OCI-LY1 (cell line): Measurements from ENCODE around the gene CNIH2.

Source experiments
- H2AFZ ChIP-seq: fragments of 200-600 bp; sonication (generic), shearing (Covaris generic); 2 replicates; pipeline ENCODE4 v1.6.0; 2014; ENCODE audit warnings: antibody characterized with exemption, mild to moderate bottlenecking, low read length
- H3F3A ChIP-seq: fragments of 200-600 bp; sonication (generic), shearing (Covaris generic); 2 replicates; pipeline ENCODE4 v1.6.0; 2014; ENCODE audit warnings: mild to moderate bottlenecking, antibody characterized with exemption, low read length, moderate library complexity; ENCODE audit not compliant: insufficient read depth
- H3K27ac ChIP-seq: fragments of 200-600 bp; sonication (generic); 2 replicates; pipeline ENCODE4 v1.5.1; 2014; ENCODE audit warnings: low read length, mixed run types, mild to moderate bottlenecking, low read depth; ENCODE audit not compliant: poor library complexity, severe bottlenecking
- H3K27me3 ChIP-seq: fragments of 200-600 bp; sonication (generic); 2 replicates; pipeline ENCODE4 v1.6.0; 2014; ENCODE audit warnings: antibody characterized with exemption, mild to moderate bottlenecking, low read length, moderate library complexity; ENCODE audit not compliant: insufficient read depth
- H3K36me3 ChIP-seq: fragments of 200-600 bp; sonication (generic); 2 replicates; pipeline ENCODE4 v1.6.1; 2014; ENCODE audit warnings: mild to moderate bottlenecking, antibody characterized with exemption, low read length, moderate library complexity, mixed read lengths; ENCODE audit not compliant: insufficient read depth
- H3K4me1 ChIP-seq: fragments of 200-600 bp; sonication (generic); 2 replicates; pipeline ENCODE4 v1.5.1; 2014; ENCODE audit warnings: mild to moderate bottlenecking, low read length, moderate library complexity; ENCODE audit not compliant: insufficient read depth, severe bottlenecking
- H3K4me2 ChIP-seq: fragments of 200-600 bp; sonication (generic), shearing (Covaris generic); 2 replicates; pipeline ENCODE4 v1.6.1; 2014; ENCODE audit warnings: low read length
- H3K4me3 ChIP-seq: fragments of 200-600 bp; sonication (generic); 2 replicates; pipeline ENCODE4 v1.5.1; 2014; ENCODE audit warnings: low read length, low read depth, mild to moderate bottlenecking, mixed read lengths; ENCODE audit not compliant: poor library complexity, severe bottlenecking
- H3K79me2 ChIP-seq: fragments of 200-600 bp; shearing (Covaris generic); 2 replicates; pipeline ENCODE4 v1.6.1; 2016; ENCODE audit warnings: mixed run types, low read length, mixed read lengths; ENCODE audit not compliant: insufficient read depth
- H3K9ac ChIP-seq: fragments of 200-600 bp; sonication (generic), shearing (Covaris generic); 2 replicates; pipeline ENCODE4 v1.6.1; 2014; ENCODE audit warnings: mild to moderate bottlenecking, low read length, mixed read lengths
- H3K9me2 ChIP-seq: fragments of 200-600 bp; sonication (generic), shearing (Covaris generic); 2 replicates; pipeline ENCODE4 v1.6.1; 2014; ENCODE audit warnings: low read depth, mild to moderate bottlenecking, low read length, mixed read lengths
- H3K9me3 ChIP-seq: fragments of 200-600 bp; shearing (Covaris generic); 2 replicates; pipeline ENCODE4 v1.6.1; 2014; ENCODE audit warnings: low read length, mixed read lengths
- H4K20me1 ChIP-seq: fragments of 200-600 bp; sonication (generic), shearing (Covaris generic); 2 replicates; pipeline ENCODE4 v1.6.0; 2016; ENCODE audit warnings: mild to moderate bottlenecking, low read length; ENCODE audit not compliant: insufficient read depth
- EZH2 ChIP-seq: fragments of 200-600 bp; sonication (generic), shearing (Covaris generic); IDR thresholded peaks from 2 replicates; pipeline ENCODE4 v1.8.0; 2017; ENCODE audit warnings: borderline replicate concordance, mixed run types, mild to moderate bottlenecking, antibody characterized with exemption, low read length, moderate library complexity, mixed read lengths
- TF ChIP-seq, protein P1 (sequence below): fragments of 200-600 bp; sonication (generic), shearing (Covaris generic); IDR thresholded peaks from 2 replicates; pipeline ENCODE4 v1.5.1; 2017; ENCODE audit warnings: mild to moderate bottlenecking, antibody characterized with exemption, low read length, moderate library complexity, mixed read lengths

Gene CNIH2

DNA sequence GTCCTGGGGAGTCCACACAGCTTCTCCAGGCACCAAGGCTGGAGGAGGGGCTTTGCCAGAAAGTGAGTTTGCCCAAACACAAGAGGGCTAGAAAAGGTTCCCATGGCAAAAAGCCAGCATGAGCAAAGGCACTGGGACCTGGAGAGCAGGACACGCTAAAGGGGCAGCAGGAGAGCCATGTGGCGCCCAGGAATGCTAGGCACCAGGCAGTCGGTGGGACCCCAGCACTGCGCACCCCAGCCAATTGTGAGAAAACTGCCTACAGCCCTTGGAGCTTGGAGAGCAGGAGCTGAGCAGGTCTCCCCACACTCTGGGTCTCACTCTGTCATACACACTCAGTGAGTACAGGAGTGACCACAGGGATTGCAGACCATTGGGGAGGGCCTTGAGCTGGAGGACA lies 14.7 kb upstream of the CNIH2 start:
- H3K27ac ChIP-seq, result no peak overlapping the region
- H3K9me3 ChIP-seq, result no peaks in the 10 kb centered on the region
- H3F3A ChIP-seq, result no peaks in the 10 kb centered on the region
- H3K4me1 ChIP-seq, result peaks cover 18% of the 10 kb centered on the region
- no peaks in the 10 kb centered on the region for H3K9me2 ChIP-seq
- no peak overlapping the region for H3K4me3 ChIP-seq
- H3K9ac ChIP-seq, result no peak overlapping the region
- H3K79me2 ChIP-seq, result no peaks in the 10 kb centered on the region
- H3K27me3 ChIP-seq, result no peaks in the 10 kb centered on the region
- no peak overlapping the region for H2AFZ ChIP-seq
- H4K20me1 ChIP-seq, result no peaks in the 10 kb centered on the region
- H3K4me2 ChIP-seq, result no peak overlapping the region
- TF ChIP-seq, protein P1, sequence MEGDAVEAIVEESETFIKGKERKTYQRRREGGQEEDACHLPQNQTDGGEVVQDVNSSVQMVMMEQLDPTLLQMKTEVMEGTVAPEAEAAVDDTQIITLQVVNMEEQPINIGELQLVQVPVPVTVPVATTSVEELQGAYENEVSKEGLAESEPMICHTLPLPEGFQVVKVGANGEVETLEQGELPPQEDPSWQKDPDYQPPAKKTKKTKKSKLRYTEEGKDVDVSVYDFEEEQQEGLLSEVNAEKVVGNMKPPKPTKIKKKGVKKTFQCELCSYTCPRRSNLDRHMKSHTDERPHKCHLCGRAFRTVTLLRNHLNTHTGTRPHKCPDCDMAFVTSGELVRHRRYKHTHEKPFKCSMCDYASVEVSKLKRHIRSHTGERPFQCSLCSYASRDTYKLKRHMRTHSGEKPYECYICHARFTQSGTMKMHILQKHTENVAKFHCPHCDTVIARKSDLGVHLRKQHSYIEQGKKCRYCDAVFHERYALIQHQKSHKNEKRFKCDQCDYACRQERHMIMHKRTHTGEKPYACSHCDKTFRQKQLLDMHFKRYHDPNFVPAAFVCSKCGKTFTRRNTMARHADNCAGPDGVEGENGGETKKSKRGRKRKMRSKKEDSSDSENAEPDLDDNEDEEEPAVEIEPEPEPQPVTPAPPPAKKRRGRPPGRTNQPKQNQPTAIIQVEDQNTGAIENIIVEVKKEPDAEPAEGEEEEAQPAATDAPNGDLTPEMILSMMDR, result no peak
- TF ChIP-seq EZH2, result no peak
- peaks cover 57% of the 10 kb centered on the region for H3K36me3 ChIP-seq

DNA sequence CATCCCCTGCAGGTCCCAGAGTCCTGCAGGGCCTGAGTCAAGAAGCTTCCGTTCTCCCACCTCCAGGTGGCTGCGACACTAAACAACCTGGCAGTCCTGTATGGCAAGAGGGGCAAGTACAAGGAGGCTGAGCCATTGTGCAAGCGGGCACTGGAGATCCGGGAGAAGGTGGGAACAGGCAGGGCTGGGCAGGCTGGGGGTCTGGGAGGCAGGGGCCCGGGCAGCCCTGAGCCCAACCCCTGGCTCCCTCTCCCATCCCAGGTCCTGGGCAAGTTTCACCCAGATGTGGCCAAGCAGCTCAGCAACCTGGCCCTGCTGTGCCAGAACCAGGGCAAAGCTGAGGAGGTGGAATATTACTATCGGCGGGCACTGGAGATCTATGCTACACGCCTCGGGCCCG lies 14.2 kb upstream of the CNIH2 start:
- H3F3A ChIP-seq, result no peaks in the 10 kb centered on the region
- no peaks in the 10 kb centered on the region for H3K27me3 ChIP-seq
- H4K20me1 ChIP-seq, result no peaks in the 10 kb centered on the region
- H3K79me2 ChIP-seq, result peaks cover 1% of the 10 kb centered on the region; the same call in 1 of the 2 replicates
- H3K4me3 ChIP-seq, result no peak overlapping the region
- TF ChIP-seq, protein P1, result no peak
- no peak for TF ChIP-seq EZH2
- no peaks in the 10 kb centered on the region for H3K9me3 ChIP-seq
- no peak overlapping the region for H3K9ac ChIP-seq
- H3K27ac ChIP-seq, result no peak overlapping the region
- H3K4me1 ChIP-seq, result peaks cover 14% of the 10 kb centered on the region
- H2AFZ ChIP-seq, result no peak overlapping the region
- H3K36me3 ChIP-seq, result peaks cover 57% of the 10 kb centered on the region
- H3K4me2 ChIP-seq, result no peak overlapping the region
- H3K9me2 ChIP-seq, result no peaks in the 10 kb centered on the region

DNA sequence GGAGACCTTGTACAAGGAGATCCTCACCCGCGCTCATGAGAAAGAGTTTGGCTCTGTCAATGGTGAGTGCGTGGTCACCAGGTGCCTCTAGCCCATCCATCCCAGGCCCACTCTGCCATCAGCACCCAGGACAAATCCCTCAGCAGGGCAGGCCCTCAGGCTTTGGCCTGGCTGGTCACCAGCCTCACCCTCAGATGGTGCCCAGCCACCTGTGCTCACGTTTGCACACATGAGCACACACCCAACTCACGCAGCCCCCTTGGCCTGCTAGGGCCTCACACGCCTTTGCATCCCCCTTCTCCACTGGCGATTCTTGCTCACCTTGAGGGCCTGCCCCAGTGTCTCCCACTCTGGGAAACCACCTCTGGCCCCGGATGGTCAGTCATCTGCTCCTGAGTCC lies 13.6 kb upstream of the CNIH2 start:
- Histone ChIP-seq H3K4me2 (no peak overlapping the region), H3K4me3 (no peak overlapping the region), H3K36me3 (peaks cover 51% of the 10 kb centered on the region), H2AFZ (no peak overlapping the region), H3K79me2 (peaks cover 6% of the 10 kb centered on the region), H3K27me3 (no peaks in the 10 kb centered on the region), H3K27ac (no peak overlapping the region), H3K9ac (no peak overlapping the region), H3F3A (no peaks in the 10 kb centered on the region), H3K9me3 (no peaks in the 10 kb centered on the region), H4K20me1 (no peaks in the 10 kb centered on the region), H3K9me2 (no peaks in the 10 kb centered on the region), H3K4me1 (peaks cover 13% of the 10 kb centered on the region)
- TF ChIP-seq EZH2, result no peak
- TF ChIP-seq, protein P1, result no peak
